ENCODE measurements around the gene EFHC1. TPM values are rescaled to one million over a fixed set of nuclear protein-coding genes. Genes with fewer than 3 reads are reported as not detected.

EFHC1 gene
- total RNA-seq, 1 experiment from 2014 or later: 15.5 TPM

- peak; percentile 46; the same call in 1 of the 2 replicates for TF ChIP-seq ZNF281 (CRISPR knock-in tag; IDR thresholded peaks at IDR 0.05)
Measured at GRCh38 chr6:52517502-52518278, 97.5 kb downstream of the EFHC1 start (continued).

- no peak for TF ChIP-seq MXD4 (CRISPR knock-in tag; IDR thresholded peaks at IDR 0.05; ENCODE audit: borderline replicate concordance)
- TF ChIP-seq ZNF317 (CRISPR knock-in tag; IDR thresholded peaks at IDR 0.05; ENCODE audit: borderline replicate concordance, low read depth): no peak
- no peak for TF ChIP-seq ESRRA (CRISPR knock-in tag; IDR thresholded peaks at IDR 0.05; ENCODE audit: borderline replicate concordance)
- no peak for TF ChIP-seq ZNF671 (CRISPR knock-in tag; IDR thresholded peaks at IDR 0.05)
- no peak for TF ChIP-seq CREM (CRISPR knock-in tag; IDR thresholded peaks at IDR 0.05)
- no peak for TF ChIP-seq NR3C1 (CRISPR knock-in tag; conservative IDR thresholded peaks at IDR 0.05; ENCODE audit: low read depth)
- no peak for TF ChIP-seq FOXK1 (CRISPR knock-in tag; IDR thresholded peaks at IDR 0.05)
- H3K4me3 Mint-ChIP-seq: no peak overlapping the region
- peaks cover 13% of the 10 kb centered on the region for H3K36me3 Mint-ChIP-seq
- CTCF ChIA-PET: interaction anchor here (1.2 kb wide), 1 partner anchor 80 kb away, joined by 4 read pairs; no protein-coding TSS in a partner anchor
- POLR2A ChIA-PET: no interaction called here
- H3K4me1 Mint-ChIP-seq: peaks cover 52% of the 10 kb centered on the region
- DNase-seq (ENCODE audit: low spot score): no peak
- H3K27ac Mint-ChIP-seq: peak overlapping the region; percentile 86
- ATAC-seq: no peak
- H3K27me3 Mint-ChIP-seq (ENCODE audit: low read depth): no peaks in the 10 kb centered on the region
- no peaks in the 10 kb centered on the region for H3K9me3 Mint-ChIP-seq
Measured at GRCh38 chr6:52518279-52518945, 98.3 kb downstream of the EFHC1 start.

GRCh38 chr6:52519618-52520017 is 99.5 kb downstream of the EFHC1 start:
- no peak overlapping the region for H3K4me3 Mint-ChIP-seq
- CTCF ChIA-PET: no interaction called here
- peak overlapping the region; percentile 7 for H3K27ac Mint-ChIP-seq
- no peaks in the 10 kb centered on the region for H3K27me3 Mint-ChIP-seq (ENCODE audit: low read depth)
- no peaks in the 10 kb centered on the region for H3K9me3 Mint-ChIP-seq
- no peak for DNase-seq (ENCODE audit: low spot score)
- POLR2A ChIA-PET: no interaction called here
- H3K4me1 Mint-ChIP-seq: peaks cover 54% of the 10 kb centered on the region
- peaks cover 8% of the 10 kb centered on the region for H3K36me3 Mint-ChIP-seq
- ATAC-seq: no peak
- TF ChIP-seq ERG (CRISPR knock-in tag; IDR thresholded peaks at IDR 0.05) (no peak), PREB (CRISPR knock-in tag; IDR thresholded peaks at IDR 0.05; ENCODE audit: borderline replicate concordance) (no peak), ZNF532 (CRISPR knock-in tag; IDR thresholded peaks at IDR 0.05; ENCODE audit: borderline replicate concordance) (no peak), SMAD3 (CRISPR knock-in tag; IDR thresholded peaks at IDR 0.05; ENCODE audit: borderline replicate concordance) (no peak), JUN (CRISPR knock-in tag; IDR thresholded peaks at IDR 0.05) (no peak), MAX (CRISPR knock-in tag; IDR thresholded peaks at IDR 0.05) (no peak), GTF2I (CRISPR knock-in tag; conservative IDR thresholded peaks at IDR 0.05) (no peak), ZNF425 (CRISPR knock-in tag; conservative IDR thresholded peaks at IDR 0.05) (no peak), NFATC4 (CRISPR knock-in tag; IDR thresholded peaks at IDR 0.05) (no peak)

All from WTC11 (cell line).